SK-N-MC (cell line): Measurements from ENCODE around the gene GANAB.
"Not testable (repeated sequence)": the region's sequence is repeated elsewhere in the genome, so short reads cannot be mapped to it uniquely, and the experiment has no call there.

Source experiments
- DNase-seq: peaks from one replicate; pipeline ENCODE4 v3.0.0-alpha.2; 2011; ENCODE audit warnings: low read depth, low spot score
- H3K27ac ChIP-seq: fragments of 200-600 bp; sonication (generic); 2 replicates; pipeline ENCODE4 v1.5.1; 2016; ENCODE audit warnings: mixed run types
- H3K36me3 ChIP-seq: fragments of 200-600 bp; sonication (generic); 2 replicates; pipeline ENCODE4 v1.6.1; 2017; ENCODE audit warnings: antibody characterized with exemption, low read length, mixed read lengths; ENCODE audit not compliant: insufficient read depth
- H3K4me3 ChIP-seq: fragments of 200-600 bp; sonication (generic); 2 replicates; pipeline ENCODE4 v1.5.1; 2016
- H3K9ac ChIP-seq: fragments of 200-600 bp; sonication (generic); 2 replicates; pipeline ENCODE4 v1.8.0; 2017; ENCODE audit warnings: mixed run types, mixed read lengths; ENCODE audit not compliant: insufficient read length
- H3K9me3 ChIP-seq: fragments of 200-600 bp; sonication (generic); 2 replicates; pipeline ENCODE4 v1.6.1; 2017; ENCODE audit warnings: low read depth, mild to moderate bottlenecking, antibody characterized with exemption, low read length, moderate library complexity, mixed read lengths
- EZH2 ChIP-seq: fragments of 200-600 bp; sonication (generic); IDR thresholded peaks from one replicate; pipeline ENCODE4 v1.6.1; 2017; ENCODE audit warnings: antibody characterized with exemption
- FOXP2 ChIP-seq: optimal IDR thresholded peaks from 2 replicates; pipeline ENCODE3; 2011; ENCODE audit warnings: mild to moderate bottlenecking, moderate library complexity; ENCODE audit not compliant: insufficient read depth; ENCODE audit errors: extremely low read length, control extremely low read depth
- POLR2AphosphoS5 ChIP-seq: IDR thresholded peaks from 2 replicates; pipeline ENCODE4 v1.6.1; 2012; ENCODE audit warnings: mild to moderate bottlenecking, low read depth, low read length, borderline replicate concordance

GANAB gene

DNA sequence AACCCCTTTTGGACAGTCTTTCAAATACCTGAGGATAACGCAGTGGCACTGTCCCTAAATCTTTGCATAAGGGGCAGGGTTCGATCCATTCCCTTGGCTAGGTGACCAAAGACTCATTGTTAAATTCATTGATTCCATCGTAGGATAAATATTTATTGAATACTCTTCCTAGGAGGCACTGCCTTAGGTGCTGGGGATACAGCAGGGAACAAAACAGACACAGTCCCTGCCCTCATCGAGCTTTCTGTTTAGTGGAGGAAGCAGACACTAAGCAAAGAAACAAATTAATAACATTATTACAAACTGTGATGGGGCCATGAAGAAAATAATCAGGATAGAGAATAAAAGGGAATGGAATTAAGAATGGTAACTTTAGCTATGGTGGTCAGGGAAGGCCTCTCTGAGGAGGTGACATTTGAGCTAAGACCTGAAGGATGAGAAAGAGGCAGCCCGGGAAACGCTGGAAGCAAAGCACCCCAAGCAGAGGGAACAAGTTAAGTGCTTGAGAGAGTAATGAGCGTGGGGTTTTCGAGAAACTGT lies 25.3 kb downstream of the GANAB start:
- Histone ChIP-seq H3K36me3 (peaks cover 12% of the 10 kb centered on the region), H3K9me3 (no peaks in the 10 kb centered on the region), H3K27ac (peak overlapping the region; percentile 92), H3K4me3 (peak overlapping the region; percentile 83), H3K9ac (peak overlapping the region; percentile 79)
- no peak for DNase-seq
- no peak for TF ChIP-seq POLR2AphosphoS5

DNA sequence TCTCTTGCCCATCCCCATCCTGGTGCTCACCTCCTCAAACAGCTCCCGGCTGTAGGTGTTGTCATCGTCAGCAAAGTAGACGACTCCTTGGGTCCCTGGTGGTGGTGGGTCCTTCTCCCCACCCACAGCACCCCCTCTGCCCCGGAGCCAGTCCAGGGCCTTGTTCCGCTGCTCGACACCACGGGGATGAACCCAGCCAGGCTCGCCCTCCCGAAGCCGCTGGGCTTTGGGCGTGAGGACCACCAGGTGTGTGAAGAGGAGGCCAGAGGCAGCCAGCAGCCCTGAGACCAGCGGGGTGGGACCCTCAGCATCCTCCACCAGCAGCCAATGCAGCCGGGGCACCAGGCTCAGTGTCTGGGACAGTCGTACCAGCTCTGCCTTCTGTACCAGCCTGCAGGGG lies 29.5 kb downstream of the GANAB start:
- not testable (repeated sequence) for H3K9ac ChIP-seq, H3K36me3 ChIP-seq, H3K4me3 ChIP-seq, H3K9me3 ChIP-seq, DNase-seq, H3K27ac ChIP-seq

- Histone ChIP-seq H3K9me3 (no peaks in the 10 kb centered on the region), H3K27ac (no peak overlapping the region), H3K9ac (no peak overlapping the region), H3K4me3 (no peak overlapping the region), H3K36me3 (no peaks in the 10 kb centered on the region; the same call in 1 of the 2 replicates)
- DNase-seq: no peak
- TF ChIP-seq EZH2 (no peak), FOXP2 (no peak), POLR2AphosphoS5 (no peak)
These were observed 30.9 kb downstream of the GANAB start for GRCh38 chr11:62615521-62615920.

DNA sequence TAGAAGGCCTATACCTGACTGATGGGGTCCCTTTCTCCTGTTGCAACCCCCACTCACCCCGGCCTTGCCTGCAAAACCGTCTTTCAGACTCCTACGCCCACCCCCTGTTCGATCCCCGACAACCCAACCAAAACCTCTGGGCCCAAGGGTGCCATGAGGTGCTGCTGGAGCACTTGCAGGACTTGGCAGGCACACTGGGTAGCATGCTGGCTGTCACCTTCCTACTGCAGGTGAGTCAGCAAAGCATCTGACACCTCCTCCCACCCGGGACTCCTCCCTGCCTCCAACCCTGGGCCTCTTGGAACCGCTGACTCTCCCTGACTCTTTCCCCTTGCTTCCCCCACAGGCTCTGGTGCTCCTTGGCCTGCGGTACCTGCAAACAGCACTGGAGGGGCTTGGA lies 32.1 kb downstream of the GANAB start:
- H3K27ac ChIP-seq: peak overlapping the region; percentile 66
- DNase-seq: no peak
- no peak for TF ChIP-seq FOXP2
- no peak for TF ChIP-seq POLR2AphosphoS5
- no peak for TF ChIP-seq EZH2

GRCh38 chr11:62613291-62613778 lies 33.1 kb downstream of the GANAB start:
- Histone ChIP-seq H3K4me3 (no peak overlapping the region), H3K9ac (no peak overlapping the region)

More for the DNA sequence above, 32.1 kb downstream of the GANAB start:
- Histone ChIP-seq H3K36me3 (no peaks in the 10 kb centered on the region; the same call in 1 of the 2 replicates), H3K9me3 (no peaks in the 10 kb centered on the region), H3K4me3 (no peak overlapping the region), H3K9ac (no peak overlapping the region)

GRCh38 chr11:62612366-62613290 lies 33.8 kb downstream of the GANAB start, which contains the start of the genes EML3 and ROM1:
Gene EML3, minus strand, starts transcription at chr11:62612775. Its CDS starts 318 bp downstream, at chr11:62612457.
Gene ROM1, plus strand, starts transcription at chr11:62613257. Its CDS starts 25 bp downstream, at chr11:62613282.
- H3K27ac ChIP-seq: peak within 1 kb of the TSS; percentile 66
- TF ChIP-seq FOXP2 (no peak), EZH2 (no peak), POLR2AphosphoS5 (no peak)
- DNase-seq: no peak
- H3K4me3 ChIP-seq: peak within 1 kb of the TSS; percentile 91
- no peaks in the 10 kb centered on the region; the same call in 1 of the 2 replicates for H3K36me3 ChIP-seq
- no peaks in the 10 kb centered on the region for H3K9me3 ChIP-seq
- H3K9ac ChIP-seq: peak within 1 kb of the TSS; percentile 71

More at GRCh38 chr11:62613291-62613778, 33.1 kb downstream of the GANAB start:
- Histone ChIP-seq H3K36me3 (no peaks in the 10 kb centered on the region; the same call in 1 of the 2 replicates), H3K9me3 (no peaks in the 10 kb centered on the region), H3K27ac (peak overlapping the region; percentile 66)
- DNase-seq: no peak
- TF ChIP-seq POLR2AphosphoS5 (no peak), FOXP2 (no peak), EZH2 (no peak)

- TF ChIP-seq FOXP2 (peak; percentile 7), POLR2AphosphoS5 (no peak), EZH2 (no peak)
- Histone ChIP-seq H3K4me3 (peak overlapping the region; percentile 91), H3K9ac (peak overlapping the region; percentile 71), H3K36me3 (no peaks in the 10 kb centered on the region; the same call in 1 of the 2 replicates), H3K27ac (peak overlapping the region; percentile 38), H3K9me3 (no peaks in the 10 kb centered on the region)
- DNase-seq: no peak
These were observed 34.6 kb downstream of the GANAB start for GRCh38 chr11:62611705-62612365.
